GM23338 (cell line): ENCODE measurements around the gene EDN2.

Source experiments
- POLR2AphosphoS5 ChIP-seq: IDR thresholded peaks from 2 replicates; pipeline ENCODE4 v1.6.1; 2016; ENCODE audit warnings: antibody characterized with exemption, low read depth
- TF ChIP-seq, protein P1 (sequence below), 2 experiments: fragments of 200-600 bp in 1 of 2; sonication (generic) in 1 of 2; conservative IDR thresholded peaks; 2 replicates each; pipeline versions ENCODE4 v1.5.1 to v1.6.1; 2016 to 2017; ENCODE audit warnings: antibody characterized with exemption in 2 of 2, low read depth in 2 of 2, mild to moderate bottlenecking in 2 of 2, moderate library complexity in 1 of 2

DNA sequence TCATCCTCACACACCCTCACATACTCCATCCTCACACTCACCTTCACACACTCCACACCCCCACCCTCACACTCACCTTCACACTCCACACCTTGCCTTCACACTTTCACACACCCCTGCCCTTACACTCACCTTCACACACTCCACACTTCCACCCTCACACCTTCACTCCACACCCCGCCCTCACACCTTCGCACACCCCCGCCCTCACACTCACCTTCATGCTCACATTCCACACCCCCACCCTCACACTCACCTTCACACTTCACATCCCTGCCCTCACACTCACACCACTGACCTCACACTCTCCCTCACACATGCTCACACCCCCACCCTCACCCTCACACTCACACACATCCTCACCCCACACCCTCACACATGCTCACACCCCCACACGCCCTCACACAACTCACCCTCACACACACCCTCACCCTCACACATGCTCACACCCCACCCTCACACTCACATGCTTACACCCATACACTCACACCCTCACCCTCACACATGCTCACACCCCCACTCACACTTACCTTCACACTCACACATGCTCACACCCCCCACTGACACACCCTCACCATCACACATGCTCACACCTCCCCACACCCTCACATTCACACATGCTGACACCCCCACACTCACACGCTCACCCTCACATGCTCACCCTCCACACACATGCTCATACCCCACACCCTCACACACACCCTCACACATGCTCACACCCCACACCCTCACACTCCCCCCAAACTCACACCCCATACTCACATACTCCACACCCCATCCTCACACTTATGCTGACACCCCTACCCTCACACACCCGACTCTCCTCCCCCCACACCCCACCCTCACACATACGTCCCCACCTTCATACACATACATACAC lies 44.5 kb upstream of the EDN2 start:
- TF ChIP-seq POLR2AphosphoS5 = no peak
- TF ChIP-seq, protein P1, sequence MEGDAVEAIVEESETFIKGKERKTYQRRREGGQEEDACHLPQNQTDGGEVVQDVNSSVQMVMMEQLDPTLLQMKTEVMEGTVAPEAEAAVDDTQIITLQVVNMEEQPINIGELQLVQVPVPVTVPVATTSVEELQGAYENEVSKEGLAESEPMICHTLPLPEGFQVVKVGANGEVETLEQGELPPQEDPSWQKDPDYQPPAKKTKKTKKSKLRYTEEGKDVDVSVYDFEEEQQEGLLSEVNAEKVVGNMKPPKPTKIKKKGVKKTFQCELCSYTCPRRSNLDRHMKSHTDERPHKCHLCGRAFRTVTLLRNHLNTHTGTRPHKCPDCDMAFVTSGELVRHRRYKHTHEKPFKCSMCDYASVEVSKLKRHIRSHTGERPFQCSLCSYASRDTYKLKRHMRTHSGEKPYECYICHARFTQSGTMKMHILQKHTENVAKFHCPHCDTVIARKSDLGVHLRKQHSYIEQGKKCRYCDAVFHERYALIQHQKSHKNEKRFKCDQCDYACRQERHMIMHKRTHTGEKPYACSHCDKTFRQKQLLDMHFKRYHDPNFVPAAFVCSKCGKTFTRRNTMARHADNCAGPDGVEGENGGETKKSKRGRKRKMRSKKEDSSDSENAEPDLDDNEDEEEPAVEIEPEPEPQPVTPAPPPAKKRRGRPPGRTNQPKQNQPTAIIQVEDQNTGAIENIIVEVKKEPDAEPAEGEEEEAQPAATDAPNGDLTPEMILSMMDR (conservative IDR thresholded peaks at IDR 0.05; ENCODE audit: low read depth in 2 of 2) = no peak
